Measurements from ENCODE around the gene PPP1R3C. TPM values are rescaled to one million over a fixed set of nuclear protein-coding genes. Genes with fewer than 3 reads are reported as not detected.

The PPP1R3C gene
- total and polyA plus RNA-seq, 4 experiments from 2014 or later, result not detected

GRCh38 chr10:91604553-91605534 lies 28.0 kb downstream of the PPP1R3C start:
- no peaks in the 10 kb centered on the region for H3K9me3 ChIP-seq (ENCODE audit: control insufficient read depth in 1 of 2, low read length in 2 of 2)
- Mint-ChIP-seq H3K4me3 (no peak overlapping the region), H3K27me3 (peaks cover 6 to 8% of the 10 kb centered on the region in 2 donors), H3K27ac (no peak overlapping the region), H3K9me3 (peaks cover 2 to 15% (median 8%) of the 10 kb centered on the region in 8 donors), H3K36me3 (no peaks in the 10 kb centered on the region), H3K4me1 (no peaks in the 10 kb centered on the region)
- intact Hi-C loops (cut with micrococcal nuclease), result no loop called here
- ChIA-PET POLR2A (ENCODE audit: partially characterized antibody) (no interaction called here), CTCF (ENCODE audit: partially characterized antibody) (interaction anchor here (1.4 to 1.8 kb wide), 2 partner anchors 10 to 22 kb away, joined by 3 to 4 read pairs; no protein-coding TSS in a partner anchor)
- no peak overlapping the region for H3K4me3 ChIP-seq (ENCODE audit: low read length in 2 of 2)
- no peaks in the 10 kb centered on the region for H3K27me3 ChIP-seq (ENCODE audit: insufficient read depth, low read length)
- H3K36me3 ChIP-seq (ENCODE audit: insufficient read depth, low read length), result no peaks in the 10 kb centered on the region
- no peak overlapping the region for H3K27ac ChIP-seq (ENCODE audit: low read depth, low read length)
- no peaks in the 10 kb centered on the region for H3K4me1 ChIP-seq (ENCODE audit: insufficient read depth, low read length)
- no peak for DNase-seq

- H3K36me3 ChIP-seq (ENCODE audit: insufficient read depth, low read length), result no peaks in the 10 kb centered on the region
- peaks cover 2 to 15% (median 8%) of the 10 kb centered on the region in 8 donors for H3K9me3 Mint-ChIP-seq
- H3K4me3 Mint-ChIP-seq, result no peak overlapping the region
- peaks cover 6 to 8% of the 10 kb centered on the region in 2 donors for H3K27me3 Mint-ChIP-seq
- no peak for DNase-seq
- H3K27ac ChIP-seq (ENCODE audit: low read depth, low read length), result no peak overlapping the region
- no peaks in the 10 kb centered on the region for H3K36me3 Mint-ChIP-seq
- ChIA-PET CTCF (ENCODE audit: partially characterized antibody) (interaction anchor here (1.4 kb wide), 1 partner anchor 9 kb away, joined by 4 read pairs; no protein-coding TSS in a partner anchor), POLR2A (ENCODE audit: partially characterized antibody) (no interaction called here)
- H3K27ac Mint-ChIP-seq, result no peak overlapping the region
- no peaks in the 10 kb centered on the region for H3K9me3 ChIP-seq (ENCODE audit: control insufficient read depth in 1 of 2, low read length in 2 of 2)
- intact Hi-C loops (cut with micrococcal nuclease), result no loop called here
- H3K4me1 ChIP-seq (ENCODE audit: insufficient read depth, low read length), result no peaks in the 10 kb centered on the region
- no peaks in the 10 kb centered on the region for H3K27me3 ChIP-seq (ENCODE audit: insufficient read depth, low read length)
- H3K4me1 Mint-ChIP-seq, result no peaks in the 10 kb centered on the region
- H3K4me3 ChIP-seq (ENCODE audit: low read length in 2 of 2), result no peak overlapping the region
These were observed 28.9 kb downstream of the PPP1R3C start for GRCh38 chr10:91603931-91604331.

DNA sequence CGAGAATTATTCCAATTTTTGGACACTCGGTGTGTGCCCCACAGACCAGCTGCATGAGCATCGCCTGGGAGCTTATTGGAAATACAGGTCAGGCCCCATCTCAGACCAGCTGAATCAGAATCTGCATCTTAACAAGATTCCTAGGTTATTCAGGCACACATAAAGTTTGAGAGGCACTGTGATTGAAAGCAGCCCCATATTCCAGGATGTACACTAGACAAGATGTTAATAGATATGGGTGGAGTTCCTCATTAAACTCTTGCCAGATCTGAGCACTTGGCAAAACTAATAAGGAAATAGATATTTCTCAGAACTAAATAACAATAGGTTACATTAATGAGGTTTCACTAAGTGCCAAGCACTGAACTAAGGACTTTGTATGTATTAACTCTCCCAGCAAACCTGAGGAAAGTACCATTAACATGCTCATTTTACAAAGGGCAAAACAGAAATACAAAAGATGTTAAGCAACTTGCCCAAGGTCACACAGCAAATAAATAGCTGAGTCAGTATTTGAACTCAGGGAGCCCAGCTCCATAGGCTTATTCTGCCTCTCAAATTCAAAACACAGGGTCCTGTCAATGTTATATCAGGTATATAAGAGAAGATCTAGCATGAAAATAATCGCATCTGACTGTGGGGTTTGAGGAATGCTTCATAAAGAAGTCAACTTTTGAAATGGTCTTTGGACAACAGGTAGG lies 29.9 kb downstream of the PPP1R3C start:
- peaks cover 6 to 8% of the 10 kb centered on the region in 2 donors for H3K27me3 Mint-ChIP-seq
- H3K36me3 ChIP-seq (ENCODE audit: insufficient read depth, low read length), result no peaks in the 10 kb centered on the region
- ChIA-PET POLR2A (ENCODE audit: partially characterized antibody) (no interaction called here), CTCF (ENCODE audit: partially characterized antibody) (no interaction called here)
- intact Hi-C loops (cut with micrococcal nuclease), result no loop called here
- no peaks in the 10 kb centered on the region for H3K4me1 Mint-ChIP-seq
- no peak overlapping the region for H3K27ac Mint-ChIP-seq
- peaks cover 2 to 15% (median 8%) of the 10 kb centered on the region in 8 donors for H3K9me3 Mint-ChIP-seq
- H3K4me3 Mint-ChIP-seq, result peak overlapping the region in 1 of 8 donors; percentile 7
- no peaks in the 10 kb centered on the region for H3K4me1 ChIP-seq (ENCODE audit: insufficient read depth, low read length)
- no peaks in the 10 kb centered on the region for H3K27me3 ChIP-seq (ENCODE audit: insufficient read depth, low read length)
- no peak overlapping the region for H3K4me3 ChIP-seq (ENCODE audit: low read length in 2 of 2)
- no peaks in the 10 kb centered on the region for H3K36me3 Mint-ChIP-seq
- H3K27ac ChIP-seq (ENCODE audit: low read depth, low read length), result no peak overlapping the region
- no peaks in the 10 kb centered on the region for H3K9me3 ChIP-seq (ENCODE audit: control insufficient read depth in 1 of 2, low read length in 2 of 2)
- DNase-seq, result no peak

GRCh38 chr10:91602449-91602848 lies 30.4 kb downstream of the PPP1R3C start:
- Mint-ChIP-seq H3K27ac (no peak overlapping the region), H3K36me3 (no peaks in the 10 kb centered on the region), H3K4me1 (no peaks in the 10 kb centered on the region), H3K9me3 (peaks cover 2 to 15% (median 8%) of the 10 kb centered on the region in 8 donors), H3K4me3 (no peak overlapping the region), H3K27me3 (peaks cover 6 to 8% of the 10 kb centered on the region in 2 donors)
- ChIA-PET POLR2A (ENCODE audit: partially characterized antibody) (no interaction called here), CTCF (ENCODE audit: partially characterized antibody) (no interaction called here)
- H3K36me3 ChIP-seq (ENCODE audit: insufficient read depth, low read length), result no peaks in the 10 kb centered on the region
- no peaks in the 10 kb centered on the region for H3K27me3 ChIP-seq (ENCODE audit: insufficient read depth, low read length)
- DNase-seq, result no peak
- no peak overlapping the region for H3K27ac ChIP-seq (ENCODE audit: low read depth, low read length)
- intact Hi-C loops (cut with micrococcal nuclease), result no loop called here
- no peak overlapping the region for H3K4me3 ChIP-seq (ENCODE audit: low read length in 2 of 2)
- H3K9me3 ChIP-seq (ENCODE audit: control insufficient read depth in 1 of 2, low read length in 2 of 2), result no peaks in the 10 kb centered on the region
- H3K4me1 ChIP-seq (ENCODE audit: insufficient read depth, low read length), result no peaks in the 10 kb centered on the region

DNA sequence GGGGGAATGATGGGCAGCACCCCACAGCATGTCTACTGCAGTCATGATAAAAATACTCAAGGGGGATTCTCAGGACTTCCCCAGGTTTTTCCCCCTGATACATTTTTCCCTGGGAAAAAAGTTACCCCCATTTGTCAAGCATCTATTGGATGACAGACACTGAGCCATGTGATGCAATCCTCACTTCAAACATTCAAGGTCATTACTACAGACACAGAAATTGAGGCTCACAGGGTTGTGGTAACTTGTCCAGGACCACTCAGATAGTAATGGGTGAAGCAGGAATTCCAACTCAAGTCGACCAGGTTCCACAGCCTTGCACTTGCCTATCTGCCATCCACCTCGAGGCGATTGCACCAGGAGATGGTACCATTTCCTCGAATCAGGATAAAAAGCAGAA lies 31.7 kb downstream of the PPP1R3C start:
- Mint-ChIP-seq H3K9me3 (peaks cover under 1 to 10% (median 6%) of the 10 kb centered on the region in 8 donors), H3K4me1 (no peaks in the 10 kb centered on the region)
- intact Hi-C loops (cut with micrococcal nuclease), result no loop called here

GRCh38 chr10:91598211-91598977 lies 34.5 kb downstream of the PPP1R3C start:
- no peaks in the 10 kb centered on the region for H3K36me3 Mint-ChIP-seq
- no peak overlapping the region for H3K27ac Mint-ChIP-seq
- Histone ChIP-seq H3K27ac (ENCODE audit: low read depth, low read length) (no peak overlapping the region), H3K4me1 (ENCODE audit: insufficient read depth, low read length) (no peaks in the 10 kb centered on the region), H3K36me3 (ENCODE audit: insufficient read depth, low read length) (no peaks in the 10 kb centered on the region), H3K4me3 (ENCODE audit: low read length in 2 of 2) (no peak overlapping the region), H3K9me3 (ENCODE audit: control insufficient read depth in 1 of 2, low read length in 2 of 2) (no peaks in the 10 kb centered on the region), H3K27me3 (ENCODE audit: insufficient read depth, low read length) (no peaks in the 10 kb centered on the region)
- DNase-seq, result no peak
- H3K4me1 Mint-ChIP-seq, result no peaks in the 10 kb centered on the region
- H3K27me3 Mint-ChIP-seq, result peaks cover 9 to 11% of the 10 kb centered on the region in 2 donors
- intact Hi-C loops (cut with micrococcal nuclease), result no loop called here
- CTCF ChIA-PET (ENCODE audit: partially characterized antibody), result no interaction called here
- H3K9me3 Mint-ChIP-seq, result no peaks in the 10 kb centered on the region
- POLR2A ChIA-PET (ENCODE audit: partially characterized antibody), result no interaction called here
- H3K4me3 Mint-ChIP-seq, result no peak overlapping the region

More for the DNA sequence above, 31.7 kb downstream of the PPP1R3C start:
- Mint-ChIP-seq H3K27ac (no peak overlapping the region), H3K27me3 (peaks cover 6 to 8% of the 10 kb centered on the region in 2 donors), H3K36me3 (no peaks in the 10 kb centered on the region), H3K4me3 (no peak overlapping the region)
- no peak for DNase-seq
- Histone ChIP-seq H3K36me3 (ENCODE audit: insufficient read depth, low read length) (no peaks in the 10 kb centered on the region), H3K27ac (ENCODE audit: low read depth, low read length) (no peak overlapping the region), H3K4me1 (ENCODE audit: insufficient read depth, low read length) (no peaks in the 10 kb centered on the region), H3K4me3 (ENCODE audit: low read length in 2 of 2) (no peak overlapping the region), H3K27me3 (ENCODE audit: insufficient read depth, low read length) (no peaks in the 10 kb centered on the region), H3K9me3 (ENCODE audit: control insufficient read depth in 1 of 2, low read length in 2 of 2) (no peaks in the 10 kb centered on the region)
- CTCF ChIA-PET (ENCODE audit: partially characterized antibody), result no interaction called here
- POLR2A ChIA-PET (ENCODE audit: partially characterized antibody), result no interaction called here

Measured in CD4-positive, alpha-beta memory T cell (primary cell).